Measurements from ENCODE around the gene SEL1L3. TPM values are rescaled to one million over a fixed set of nuclear protein-coding genes. Genes with fewer than 3 reads are reported as not detected.

The SEL1L3 gene
- total RNA-seq, 1 donor from 2014 or later = 8.3 TPM

GRCh38 chr4:25810461-25811373 lies 52.1 kb downstream of the SEL1L3 start:
- no peak for DNase-seq (ENCODE audit: extremely low spot score in 2 of 2)
- Histone ChIP-seq H3K4me3 (no peak overlapping the region), H3K27me3 (no peaks in the 10 kb centered on the region), H3K27ac (no peak overlapping the region), H3K4me1 (no peaks in the 10 kb centered on the region), H3K9me3 (no peaks in the 10 kb centered on the region), H3K36me3 (no peaks in the 10 kb centered on the region)
- TF ChIP-seq POLR2AphosphoS5 (IDR thresholded peaks at IDR 0.05; ENCODE audit: insufficient read depth in 1 of 2, low read depth in 1 of 2) (no peak), CTCF (IDR thresholded peaks at IDR 0.05) (no peak), POLR2A (IDR thresholded peaks at IDR 0.05) (no peak)
- intact Hi-C loops (cut with DNase I) = no loop called here

GRCh38 chr4:25809996-25810395 lies 52.8 kb downstream of the SEL1L3 start:
- Histone ChIP-seq H3K4me1 (no peaks in the 10 kb centered on the region), H3K27me3 (no peaks in the 10 kb centered on the region), H3K36me3 (no peaks in the 10 kb centered on the region), H3K27ac (no peak overlapping the region), H3K9me3 (no peaks in the 10 kb centered on the region), H3K4me3 (no peak overlapping the region)
- TF ChIP-seq POLR2A (IDR thresholded peaks at IDR 0.05) = no peak
- no peak for TF ChIP-seq CTCF (IDR thresholded peaks at IDR 0.05)
- TF ChIP-seq POLR2AphosphoS5 (IDR thresholded peaks at IDR 0.05; ENCODE audit: insufficient read depth in 1 of 2, low read depth in 1 of 2) = no peak
- no peak for DNase-seq (ENCODE audit: extremely low spot score in 2 of 2)
- intact Hi-C loops (cut with DNase I) = no loop called here

- intact Hi-C loops (cut with DNase I) = no loop called here
- Histone ChIP-seq H3K4me3 (no peak overlapping the region), H3K27ac (no peak overlapping the region), H3K36me3 (no peaks in the 10 kb centered on the region), H3K9me3 (no peaks in the 10 kb centered on the region), H3K27me3 (no peaks in the 10 kb centered on the region), H3K4me1 (no peaks in the 10 kb centered on the region)
- DNase-seq (ENCODE audit: extremely low spot score in 2 of 2) = peak in 1 of 2 donors; percentile 14
- TF ChIP-seq POLR2AphosphoS5 (IDR thresholded peaks at IDR 0.05; ENCODE audit: insufficient read depth in 1 of 2, low read depth in 1 of 2) = no peak
- no peak for TF ChIP-seq POLR2A (IDR thresholded peaks at IDR 0.05)
- TF ChIP-seq CTCF (IDR thresholded peaks at IDR 0.05) = no peak
These were observed 55.6 kb downstream of the SEL1L3 start for GRCh38 chr4:25807102-25807728.

GRCh38 chr4:25805255-25805860 lies 57.4 kb downstream of the SEL1L3 start:
- no peaks in the 10 kb centered on the region for H3K36me3 ChIP-seq
- TF ChIP-seq POLR2A (IDR thresholded peaks at IDR 0.05) (no peak), POLR2AphosphoS5 (IDR thresholded peaks at IDR 0.05; ENCODE audit: insufficient read depth in 1 of 2, low read depth in 1 of 2) (no peak), CTCF (IDR thresholded peaks at IDR 0.05) (no peak)
- H3K4me1 ChIP-seq = no peaks in the 10 kb centered on the region
- H3K27ac ChIP-seq = no peak overlapping the region
- intact Hi-C loops (cut with DNase I) = no loop called here
- H3K4me3 ChIP-seq = no peak overlapping the region
- DNase-seq (ENCODE audit: extremely low spot score in 2 of 2) = no peak
- H3K9me3 ChIP-seq = no peaks in the 10 kb centered on the region
- H3K27me3 ChIP-seq = no peaks in the 10 kb centered on the region
